CD4-positive, alpha-beta T cell (primary cell): ENCODE results near the gene GRK5. TPM values are rescaled to one million over a fixed set of nuclear protein-coding genes. Genes with fewer than 3 reads are reported as not detected.

Experiments
- ATAC-seq: fragments of 200-7000 bp; cut with Tn5 transposase; one replicate; pipeline ENCODE4 v1.10.0; 2022; ENCODE audit warnings: mild to moderate bottlenecking; ENCODE audit not compliant: poor library complexity
- CTCF ChIA-PET: fragments of 350-600 bp; sonication (Branson Sonifier 250); formaldehyde crosslinking; loops from one replicate; lab custom pipeline; 2021; ENCODE audit warnings: antibody characterized with exemption, inconsistent platforms; lab: Charles Lee
- POLR2A ChIA-PET: fragments of 350-600 bp; sonication (Branson Sonifier 250); formaldehyde crosslinking; loops from one replicate; lab custom pipeline; 2021; ENCODE audit warnings: antibody characterized with exemption, inconsistent platforms; lab: Charles Lee
- DNase-seq, 14 experiments: peaks; one replicate each; pipeline ENCODE4 v3.0.0-alpha.2; 2013 to 2020; ENCODE audit warnings: mixed read lengths in 2 of 14
- H3K27ac ChIP-seq, 2 donors: one replicate each; pipeline versions ENCODE4 v1.5.1 to v1.7.0; 2013; ENCODE audit warnings: low read length in 2 of 2, low read depth in 1 of 2, mild to moderate bottlenecking in 1 of 2
- H3K27me3 ChIP-seq, 2 experiments: 1 replicate in 1 of 2; 2 replicates in 1 of 2; pipeline versions ENCODE4 v1.6.1 to v1.7.0; 2013; ENCODE audit warnings: low read length in 2 of 2, control low read depth in 1 of 2, mild to moderate bottlenecking in 1 of 2, moderate library complexity in 1 of 2; ENCODE audit not compliant: insufficient read depth in 2 of 2, control insufficient read depth in 1 of 2
- H3K36me3 ChIP-seq: one replicate; pipeline ENCODE4 v1.6.1; 2013; ENCODE audit warnings: low read length, control low read depth; ENCODE audit not compliant: insufficient read depth
- H3K4me1 ChIP-seq: one replicate; pipeline ENCODE4 v1.6.1; 2013; ENCODE audit warnings: low read length, control low read depth; ENCODE audit not compliant: insufficient read depth
- H3K4me3 ChIP-seq: one replicate; pipeline ENCODE4 v1.5.1; 2013; ENCODE audit warnings: mild to moderate bottlenecking, low read length, moderate library complexity
- H3K9me3 ChIP-seq, 2 experiments: 1 replicate in 1 of 2; 2 replicates in 1 of 2; pipeline versions ENCODE4 v1.6.1 to v1.7.0; 2013; ENCODE audit warnings: low read length in 2 of 2, mild to moderate bottlenecking in 2 of 2, control low read depth in 1 of 2, moderate library complexity in 1 of 2; ENCODE audit not compliant: control insufficient read depth in 1 of 2, insufficient read depth in 1 of 2
- H3K27ac Mint-ChIP-seq: one replicate; pipeline ENCODE4 v1.8.0; 2020; ENCODE audit warnings: mixed read lengths
- H3K27me3 Mint-ChIP-seq: one replicate; pipeline ENCODE4 v1.8.0; 2021; ENCODE audit warnings: mixed read lengths
- H3K36me3 Mint-ChIP-seq: one replicate; pipeline ENCODE4 v1.8.0; 2021; ENCODE audit warnings: low read depth, mixed read lengths
- H3K4me1 Mint-ChIP-seq: one replicate; pipeline ENCODE4 v1.8.0; 2021; ENCODE audit warnings: low read depth, mixed read lengths
- H3K4me3 Mint-ChIP-seq: one replicate; pipeline ENCODE4 v1.8.0; 2020; ENCODE audit warnings: mild to moderate bottlenecking, mixed read lengths
- H3K9me3 Mint-ChIP-seq: one replicate; pipeline ENCODE4 v1.8.0; 2020; ENCODE audit warnings: mixed read lengths
- intact Hi-C, 2 experiments: fragments of 100-400 bp; cut with DNase I in 1 of 2; cut with micrococcal nuclease in 1 of 2; formaldehyde crosslinking; loops; one replicate each; pipeline versions ENCODE4 v1.15.1 to v1.9.0; 2023 to 2025; cut with DNase I, micrococcal nuclease
- microRNA-seq: library from miRNA; unstranded; fragments of <30 nt; microRNA quantifications from one replicate; pipeline ENCODE4 v1.2.0, GENCODE V29; 2021; ENCODE audit warnings: borderline microRNAs expressed, borderline replicate concordance
- total RNA-seq, 174 experiments: library from RNA in 2 of 174; stranded (reverse) in 2 of 174; gene quantifications; one replicate each; pipeline ENCODE4 v1.2.3 and lab custom pipeline; 2021 to 2026
- TF ChIP-seq, protein P1 (sequence below): fragments of 200-600 bp; IDR thresholded peaks from one replicate; pipeline ENCODE4 v1.8.0; 2022; ENCODE audit warnings: antibody characterized with exemption, mild to moderate bottlenecking

The GRK5 gene
- total RNA-seq, 2 experiments from 2014 or later: 19.2 to 20.8 TPM

DNA sequence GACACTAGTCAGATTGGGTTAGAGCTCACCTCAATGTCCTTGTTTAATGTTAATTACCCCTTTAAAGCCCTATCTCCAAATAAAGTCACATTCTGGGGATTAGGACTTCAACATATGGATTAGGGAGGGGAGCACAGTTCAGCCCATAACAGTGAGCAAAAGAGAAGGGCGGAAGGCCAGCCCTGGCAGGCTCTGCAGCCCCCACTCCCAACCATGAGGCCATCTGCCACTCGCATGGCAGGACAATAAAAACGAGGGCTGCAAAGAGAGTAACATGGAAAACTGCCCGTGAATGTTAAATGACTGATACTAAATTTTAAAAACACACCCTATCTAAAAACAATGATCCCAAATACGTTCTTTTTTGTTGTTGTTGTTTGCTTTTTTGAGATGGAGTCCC is 296.4 kb downstream of the GRK5 start:
- TF ChIP-seq, protein P1, sequence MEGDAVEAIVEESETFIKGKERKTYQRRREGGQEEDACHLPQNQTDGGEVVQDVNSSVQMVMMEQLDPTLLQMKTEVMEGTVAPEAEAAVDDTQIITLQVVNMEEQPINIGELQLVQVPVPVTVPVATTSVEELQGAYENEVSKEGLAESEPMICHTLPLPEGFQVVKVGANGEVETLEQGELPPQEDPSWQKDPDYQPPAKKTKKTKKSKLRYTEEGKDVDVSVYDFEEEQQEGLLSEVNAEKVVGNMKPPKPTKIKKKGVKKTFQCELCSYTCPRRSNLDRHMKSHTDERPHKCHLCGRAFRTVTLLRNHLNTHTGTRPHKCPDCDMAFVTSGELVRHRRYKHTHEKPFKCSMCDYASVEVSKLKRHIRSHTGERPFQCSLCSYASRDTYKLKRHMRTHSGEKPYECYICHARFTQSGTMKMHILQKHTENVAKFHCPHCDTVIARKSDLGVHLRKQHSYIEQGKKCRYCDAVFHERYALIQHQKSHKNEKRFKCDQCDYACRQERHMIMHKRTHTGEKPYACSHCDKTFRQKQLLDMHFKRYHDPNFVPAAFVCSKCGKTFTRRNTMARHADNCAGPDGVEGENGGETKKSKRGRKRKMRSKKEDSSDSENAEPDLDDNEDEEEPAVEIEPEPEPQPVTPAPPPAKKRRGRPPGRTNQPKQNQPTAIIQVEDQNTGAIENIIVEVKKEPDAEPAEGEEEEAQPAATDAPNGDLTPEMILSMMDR: no peak
- Histone ChIP-seq H3K4me1 (peaks cover 87% of the 10 kb centered on the region), H3K27ac (peak overlapping the region in 1 of 2 donors; percentile 95), H3K4me3 (no peak overlapping the region), H3K27me3 (no peaks in the 10 kb centered on the region), H3K36me3 (peaks cover 43% of the 10 kb centered on the region), H3K9me3 (no peaks in the 10 kb centered on the region)
- peak overlapping the region; percentile 73 for H3K4me3 Mint-ChIP-seq
- H3K9me3 Mint-ChIP-seq: no peaks in the 10 kb centered on the region
- intact Hi-C loops: loop anchor here (2.0 to 10.0 kb wide), 5 partner anchors 13 to 197 kb away; partner anchors contain the start of genes BAG3 (in 1 of the 2), RGS10 (in 1 of the 2) and TIAL1 (in 1 of the 2)
- peak overlapping the region; percentile 99 for H3K27ac Mint-ChIP-seq
- peaks cover 86% of the 10 kb centered on the region for H3K36me3 Mint-ChIP-seq
- no peak for DNase-seq
- CTCF ChIA-PET: no interaction called here
- H3K27me3 Mint-ChIP-seq: no peaks in the 10 kb centered on the region
- POLR2A ChIA-PET: interaction anchor here (1.3 to 5.9 kb wide), 4 partner anchors 10 to 93 kb away, joined by 5 to 74 read pairs (median 14); partner anchors contain the start of genes RGS10 and TIAL1
- no peak for ATAC-seq
- peaks cover 90% of the 10 kb centered on the region for H3K4me1 Mint-ChIP-seq

DNA sequence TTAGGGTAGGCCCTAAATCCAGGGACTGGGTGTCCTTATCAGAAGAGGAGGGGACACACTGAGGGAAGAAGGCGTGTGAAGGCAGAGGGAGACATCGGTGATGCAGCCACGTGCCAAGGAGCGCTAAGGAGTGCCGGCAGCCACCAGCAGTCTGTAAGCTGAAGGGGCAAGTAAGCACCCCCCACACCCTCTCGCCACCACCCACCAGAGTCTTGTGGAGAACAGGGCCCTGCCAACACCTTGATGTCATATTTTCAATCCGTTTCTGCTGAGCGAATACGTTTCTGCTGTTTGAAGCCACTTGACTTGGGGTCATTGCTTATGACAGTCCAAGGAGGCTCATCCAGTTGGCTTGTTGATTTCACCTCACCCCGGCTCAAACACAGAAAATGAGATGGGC is 297.3 kb downstream of the GRK5 start:
- ATAC-seq (no peak), DNase-seq (peak in 1 of 14 experiments; percentile 23)
- ChIA-PET POLR2A (interaction anchor here (0.6 to 2.1 kb wide), 5 partner anchors 13 to 409 kb away, joined by 3 to 16 read pairs (median 4); partner anchors contain the start of genes MCMBP and RGS10), CTCF (interaction anchor here (0.9 kb wide), 2 partner anchors 11 to 60 kb away, joined by 3 read pairs; no protein-coding TSS in a partner anchor)
- TF ChIP-seq, protein P1: no peak
- H3K27ac ChIP-seq: peak overlapping the region in 1 of 2 donors; percentile 62
- H3K27me3 ChIP-seq: no peaks in the 10 kb centered on the region
- H3K9me3 Mint-ChIP-seq: no peaks in the 10 kb centered on the region
- peaks cover 39% of the 10 kb centered on the region for H3K36me3 ChIP-seq
- H3K4me3 ChIP-seq: no peak overlapping the region
- peaks cover 82% of the 10 kb centered on the region for H3K4me1 Mint-ChIP-seq
- H3K27me3 Mint-ChIP-seq: no peaks in the 10 kb centered on the region
- peak overlapping the region; percentile 73 for H3K4me3 Mint-ChIP-seq
- peaks cover 86% of the 10 kb centered on the region for H3K36me3 Mint-ChIP-seq
- H3K9me3 ChIP-seq: no peaks in the 10 kb centered on the region
- peaks cover 79% of the 10 kb centered on the region for H3K4me1 ChIP-seq
- intact Hi-C loops: loop anchor here (5.0 to 10.0 kb wide), 3 partner anchors 38 to 150 kb away; partner anchors contain the start of genes BAG3 (in 1 of the 2), RGS10 (in 1 of the 2) and TIAL1 (in 1 of the 2)
- H3K27ac Mint-ChIP-seq: peak overlapping the region; percentile 99

DNA sequence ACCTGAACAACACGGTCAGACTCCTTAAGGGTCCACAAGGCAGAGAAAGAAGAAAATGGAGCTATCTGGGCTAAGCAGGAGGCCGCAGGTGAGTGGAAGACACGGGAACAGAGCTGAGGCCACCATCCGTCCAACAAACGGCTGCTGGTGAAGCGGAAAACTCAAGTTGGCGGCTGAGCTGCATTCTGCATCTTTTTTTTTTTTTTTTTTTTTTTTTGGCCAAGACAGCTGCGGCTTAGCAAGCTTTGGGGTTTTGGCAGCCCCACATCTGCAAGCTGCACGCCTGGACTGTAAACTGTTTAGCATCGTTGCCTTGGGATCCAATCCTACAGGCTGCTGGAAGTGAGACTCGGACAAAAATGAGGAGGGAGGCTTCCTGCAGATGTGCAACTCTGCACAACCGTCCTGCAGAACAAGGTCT is 297.8 kb downstream of the GRK5 start:
- Mint-ChIP-seq H3K36me3 (peaks cover 87% of the 10 kb centered on the region), H3K4me3 (peak overlapping the region; percentile 73), H3K9me3 (no peaks in the 10 kb centered on the region), H3K4me1 (peaks cover 80% of the 10 kb centered on the region), H3K27ac (peak overlapping the region; percentile 99), H3K27me3 (no peaks in the 10 kb centered on the region)
- CTCF ChIA-PET: interaction anchor here (0.7 to 0.9 kb wide), 3 partner anchors 10 to 401 kb away, joined by 3 read pairs; no protein-coding TSS in a partner anchor
- Histone ChIP-seq H3K27ac (peak overlapping the region in 1 of 2 donors; percentile 62), H3K4me3 (no peak overlapping the region), H3K36me3 (peaks cover 42% of the 10 kb centered on the region), H3K9me3 (no peaks in the 10 kb centered on the region), H3K4me1 (peaks cover 78% of the 10 kb centered on the region), H3K27me3 (no peaks in the 10 kb centered on the region)
- DNase-seq (peak in 4 of 14 experiments; percentile 15 to 54 (median 50)), ATAC-seq (no peak)
- TF ChIP-seq, protein P1: no peak
- POLR2A ChIA-PET: interaction anchor here (0.6 to 2.1 kb wide), 7 partner anchors 12 to 409 kb away, joined by 3 to 16 read pairs (median 4); partner anchors contain the start of genes GRK5, MCMBP and RGS10
- intact Hi-C loops: loop anchor here in 1 of 2 experiments (10.0 kb wide), 1 partner anchor 150 kb away; the partner anchor contains the start of gene BAG3

Small RNA genes lying within 50 kb of the gene (microRNA-seq; reads per million reads assigned to microRNA genes)
- gene MIR4681: not detected

Other genes starting within 250 kb of the GRK5 start
- under 1 TPM; 0.08 to 0.14 TPM for gene NANOS1, start 177.9 kb upstream of the GRK5 start, total RNA-seq
- 100 to 1,000 TPM; 129 TPM for gene EIF3A, start 126.8 kb upstream of the GRK5 start, total RNA-seq
- gene DENND10, start 103.5 kb upstream of the GRK5 start, total RNA-seq: 10 to 100 TPM; 40.4 to 45.6 TPM
- 1 to 10 TPM; 7.1 to 7.8 TPM for gene SFXN4, start 41.9 kb upstream of the GRK5 start, total RNA-seq
- gene PRDX3, start 28.8 kb upstream of the GRK5 start, total RNA-seq: 1 to 10 TPM; 7.1 to 7.5 TPM